ENCODE results near the gene CSNK1G1. TPM values are rescaled to one million over a fixed set of nuclear protein-coding genes. Genes with fewer than 3 reads are reported as not detected.

Gene CSNK1G1
- total and polyA plus RNA-seq, 2 of the 8 experiments (the other 6 are each of a cell fraction or from before 2014, with no cell fraction given) = 6.0 to 12.9 TPM

- Histone ChIP-seq H3K27me3 (replicated peaks in 1 of 4; ENCODE audit: control insufficient read depth in 3 of 4, extremely low read depth in 1 of 4, insufficient read depth in 3 of 4, low read length in 3 of 4) (no peaks in the 10 kb centered on the region), H4K5ac (ENCODE audit: insufficient read length, low read depth, low read length) (no peak overlapping the region), H3K23me2 (ENCODE audit: low read depth, low read length) (no peaks in the 10 kb centered on the region), H3K27ac (ENCODE audit: low read depth, low read length) (no peak overlapping the region), H2AFZ (ENCODE audit: low read length) (no peak overlapping the region), H3K14ac (ENCODE audit: insufficient read length) (no peak overlapping the region), H4K20me1 (replicated peaks in 1 of 2; ENCODE audit: control insufficient read depth in 1 of 2, insufficient read depth in 2 of 2, low read length in 2 of 2) (no peaks in the 10 kb centered on the region), H3K4me2 (ENCODE audit: insufficient read depth in 1 of 2, low read depth in 2 of 2, low read length in 2 of 2) (no peak overlapping the region), H3K9ac (replicated peaks in 1 of 4; ENCODE audit: extremely low read depth in 1 of 4, low read depth in 3 of 4, low read length in 3 of 4) (no peak overlapping the region), H2BK12ac (ENCODE audit: low read depth, low read length) (no peak overlapping the region), H3K4me3 (ENCODE audit: extremely low read depth in 1 of 4, insufficient read depth in 2 of 4, low read depth in 3 of 4, low read length in 4 of 4) (no peak overlapping the region), H2BK15ac (ENCODE audit: low read length) (no peak overlapping the region), H3K9me3 (ENCODE audit: insufficient read depth in 2 of 2, low read depth in 1 of 2, low read length in 1 of 2) (no peaks in the 10 kb centered on the region), H2BK5ac (ENCODE audit: low read depth, low read length) (no peak overlapping the region), H3K18ac (ENCODE audit: extremely low read depth, low read length) (no peak overlapping the region), H3K4me1 (replicated peaks in 1 of 4; ENCODE audit: control insufficient read depth in 3 of 4, insufficient read depth in 4 of 4, low read length in 3 of 4) (peaks cover 0 to 4% (median 0%) of the 10 kb centered on the region in 4 experiments; a peak in 2 of 7 replicates), H3K56ac (replicated peaks; ENCODE audit: insufficient read length, low read depth, low read length) (no peak overlapping the region), H2AK5ac (ENCODE audit: low read depth, low read length) (no peak overlapping the region), H3K79me2 (ENCODE audit: control insufficient read depth in 1 of 2, insufficient read depth in 2 of 2, low read length in 2 of 2) (peaks cover 0 to 29% of the 10 kb centered on the region in 2 experiments; a peak in 2 of 4 replicates), H4K8ac (ENCODE audit: extremely low read depth, insufficient read depth, low read length) (no peak overlapping the region), H3K79me1 (ENCODE audit: low read depth, low read length) (no peaks in the 10 kb centered on the region), H4K91ac (replicated peaks; ENCODE audit: insufficient read length, low read length) (no peak overlapping the region), H2BK120ac (replicated peaks; ENCODE audit: low read depth, low read length) (no peak overlapping the region), H3K4ac (replicated peaks; ENCODE audit: insufficient read length, low read depth, low read length) (no peak overlapping the region), H3K23ac (ENCODE audit: insufficient read length) (no peak overlapping the region), H2BK20ac (ENCODE audit: low read length) (no peak overlapping the region), H3K36me3 (ENCODE audit: control insufficient read depth in 2 of 4, insufficient read depth in 4 of 4, low read length in 3 of 4) (no peaks in the 10 kb centered on the region; a peak in 1 of 8 replicates)
- ChIA-PET CTCF (ENCODE audit: partially characterized antibody) (interaction anchor here (2.0 kb wide), 1 partner anchor 9 kb away, joined by 9 read pairs; no protein-coding TSS in a partner anchor), POLR2A (ENCODE audit: partially characterized antibody) (interaction anchor here (1.6 kb wide), 1 partner anchor 44 kb away, joined by 3 read pairs; the partner anchor contains the start of gene TRIP4)
- DNase-seq (ENCODE audit: low read depth in 1 of 2, low spot score in 2 of 2) (no peak), FAIRE-seq (no peak)
- no peak for TF ChIP-seq CBX5 (IDR thresholded peaks at IDR 0.05; ENCODE audit: low read depth, low read length)
- TF ChIP-seq CREB1 (IDR thresholded peaks at IDR 0.05) = no peak
- no peak for TF ChIP-seq PHF8 (conservative IDR thresholded peaks at IDR 0.05; ENCODE audit: low read depth, low read length)
- no peak for TF ChIP-seq POLR2AphosphoS5 (IDR thresholded peaks at IDR 0.05; ENCODE audit: low read depth, low read length)
- TF ChIP-seq CEBPB (IDR thresholded peaks at IDR 0.05; ENCODE audit: low read depth, low read length) = no peak
- TF ChIP-seq ZNF274 (IDR thresholded peaks at IDR 0.05; ENCODE audit: borderline replicate concordance, extremely low read depth, low read length) = no peak
- no peak for TF ChIP-seq SAP30 (IDR thresholded peaks at IDR 0.05; ENCODE audit: insufficient read depth, insufficient replicate concordance, low read length)
Observed at GRCh38 chr15:64343222-64343621, 12.8 kb downstream of the CSNK1G1 start.
